Esophagus muscularis mucosa (tissue), 3 donors: ENCODE measurements around the gene DUSP15.

ENCODE experiments used
- POLR2A ChIP-seq: fragments of 450-650 bp; IDR thresholded peaks from one replicate; pipeline ENCODE4 v1.6.1; 2017; ENCODE audit warnings: antibody characterized with exemption, moderate library complexity, mild to moderate bottlenecking, low read depth
- POLR2AphosphoS5 ChIP-seq, 2 donors: sonication (generic); formaldehyde crosslinking; IDR thresholded peaks; one replicate each; pipeline ENCODE4 v1.6.1; 2017; ENCODE audit warnings: antibody characterized with exemption in 2 of 2
- TF ChIP-seq, protein P1 (sequence below), 3 experiments: fragments of 200-600 bp in 2 of 3; fragments of 450-650 bp in 1 of 3; sonication (generic) in 2 of 3; IDR thresholded peaks; one replicate each; pipeline ENCODE4 v1.5.1; 2017 to 2019; ENCODE audit warnings: antibody characterized with exemption in 3 of 3, mild to moderate bottlenecking in 2 of 3, moderate library complexity in 1 of 3

DNA sequence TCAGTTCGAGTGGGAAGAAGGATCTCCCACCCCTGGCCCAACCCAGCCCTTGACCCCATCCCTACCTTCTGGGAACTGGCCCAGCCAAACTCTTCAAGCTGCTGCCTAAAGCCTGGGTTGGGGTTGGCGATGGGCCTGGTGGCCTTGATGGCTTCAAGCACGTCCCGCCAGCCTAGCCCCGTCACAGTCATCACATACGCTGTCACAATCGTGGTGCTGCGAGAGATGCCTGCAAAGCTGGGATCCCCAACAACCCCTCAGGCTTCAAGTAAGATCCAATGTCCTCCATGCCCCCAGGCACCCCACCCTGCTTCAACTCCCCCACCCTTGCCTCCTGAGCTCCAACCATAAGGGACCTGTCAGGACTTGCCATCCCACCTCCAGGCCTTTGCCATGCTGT is 7.8 kb downstream of the DUSP15 start:
- TF ChIP-seq, protein P1, sequence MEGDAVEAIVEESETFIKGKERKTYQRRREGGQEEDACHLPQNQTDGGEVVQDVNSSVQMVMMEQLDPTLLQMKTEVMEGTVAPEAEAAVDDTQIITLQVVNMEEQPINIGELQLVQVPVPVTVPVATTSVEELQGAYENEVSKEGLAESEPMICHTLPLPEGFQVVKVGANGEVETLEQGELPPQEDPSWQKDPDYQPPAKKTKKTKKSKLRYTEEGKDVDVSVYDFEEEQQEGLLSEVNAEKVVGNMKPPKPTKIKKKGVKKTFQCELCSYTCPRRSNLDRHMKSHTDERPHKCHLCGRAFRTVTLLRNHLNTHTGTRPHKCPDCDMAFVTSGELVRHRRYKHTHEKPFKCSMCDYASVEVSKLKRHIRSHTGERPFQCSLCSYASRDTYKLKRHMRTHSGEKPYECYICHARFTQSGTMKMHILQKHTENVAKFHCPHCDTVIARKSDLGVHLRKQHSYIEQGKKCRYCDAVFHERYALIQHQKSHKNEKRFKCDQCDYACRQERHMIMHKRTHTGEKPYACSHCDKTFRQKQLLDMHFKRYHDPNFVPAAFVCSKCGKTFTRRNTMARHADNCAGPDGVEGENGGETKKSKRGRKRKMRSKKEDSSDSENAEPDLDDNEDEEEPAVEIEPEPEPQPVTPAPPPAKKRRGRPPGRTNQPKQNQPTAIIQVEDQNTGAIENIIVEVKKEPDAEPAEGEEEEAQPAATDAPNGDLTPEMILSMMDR (IDR thresholded peaks at IDR 0.05): no peak
- no peak for TF ChIP-seq POLR2A
- TF ChIP-seq POLR2AphosphoS5 (IDR thresholded peaks at IDR 0.05): no peak
